H1 (cell line): ENCODE results near the gene NADSYN1. TPM values are rescaled to one million over a fixed set of nuclear protein-coding genes. Genes with fewer than 3 reads are reported as not detected.

ENCODE experiments used
- CTCF ChIA-PET: fragments of 300-600 bp; sonication (Branson Sonifier 250); formaldehyde crosslinking; loops from one replicate; lab custom pipeline; 2021; ENCODE audit not compliant: partially characterized antibody; lab: Charles Lee
- POLR2A ChIA-PET: fragments of 300-600 bp; sonication (Branson Sonifier 250); formaldehyde crosslinking; loops from one replicate; lab custom pipeline; 2021; ENCODE audit warnings: inconsistent platforms; ENCODE audit not compliant: partially characterized antibody; lab: Charles Lee
- DNase-seq, 2 experiments: peaks; one replicate each; pipeline versions ENCODE4 v3.0.0 to v3.0.0-alpha.2; 2010 to 2022; ENCODE audit warnings: low spot score in 2 of 2, low read depth in 1 of 2, mixed read lengths in 1 of 2
- FAIRE-seq: peaks from 2 replicates; lab custom pipeline; 2011; peaks lifted over from hg19 to GRCh38; lab: Jason Lieb, UNC
- H2AFZ ChIP-seq: 2 replicates; pipeline ENCODE4 v1.8.1; 2012; ENCODE audit warnings: low read length, inconsistent platforms
- H2AK5ac ChIP-seq: 2 replicates; pipeline ENCODE4 v1.6.1; 2013; ENCODE audit warnings: low read depth, low read length
- H2BK120ac ChIP-seq: replicated peaks from 2 replicates; pipeline ENCODE3; 2013; ENCODE audit warnings: low read depth, low read length, inconsistent platforms
- H2BK12ac ChIP-seq: 2 replicates; pipeline ENCODE4 v1.6.1; 2013; ENCODE audit warnings: low read depth, low read length
- H2BK15ac ChIP-seq: 2 replicates; pipeline ENCODE4 v1.6.1; 2013; ENCODE audit warnings: low read length
- H2BK20ac ChIP-seq: 2 replicates; pipeline ENCODE4 v1.6.1; 2013; ENCODE audit warnings: low read length
- H2BK5ac ChIP-seq: 2 replicates; pipeline ENCODE4 v1.6.1; 2013; ENCODE audit warnings: low read depth, low read length
- H3K14ac ChIP-seq: 2 replicates; pipeline ENCODE4 v1.6.1; 2013; ENCODE audit warnings: inconsistent platforms; ENCODE audit not compliant: insufficient read length
- H3K18ac ChIP-seq: 2 replicates; pipeline ENCODE4 v1.6.1; 2013; ENCODE audit warnings: low read length; ENCODE audit errors: extremely low read depth
- H3K23ac ChIP-seq: 2 replicates; pipeline ENCODE4 v1.6.1; 2013; ENCODE audit warnings: inconsistent platforms; ENCODE audit not compliant: insufficient read length
- H3K23me2 ChIP-seq: 2 replicates; pipeline ENCODE4 v1.6.1; 2013; ENCODE audit warnings: low read depth, low read length
- H3K27ac ChIP-seq: 2 replicates; pipeline ENCODE4 v1.6.1; 2011; ENCODE audit warnings: low read depth, low read length, inconsistent platforms
- H3K27me3 ChIP-seq, 4 experiments: replicated peaks in 1 of 4; 1 replicate in 1 of 4; 2 replicates in 3 of 4; pipeline versions ENCODE4 v1.6.1 to v1.8.1; 2011 to 2013; ENCODE audit warnings: low read length in 3 of 4, mild to moderate bottlenecking in 3 of 4, inconsistent platforms in 2 of 4, mixed read lengths in 2 of 4, moderate library complexity in 1 of 4; ENCODE audit not compliant: control insufficient read depth in 3 of 4, insufficient read depth in 3 of 4; ENCODE audit errors: extremely low read depth in 1 of 4
- H3K36me3 ChIP-seq, 4 experiments: 2 replicates each; pipeline versions ENCODE4 v1.6.1 to v1.8.1; 2011 to 2013; ENCODE audit warnings: mild to moderate bottlenecking in 4 of 4, low read length in 3 of 4, moderate library complexity in 2 of 4, control low read depth in 1 of 4, inconsistent platforms in 1 of 4; ENCODE audit not compliant: insufficient read depth in 4 of 4, control insufficient read depth in 2 of 4
- H3K4ac ChIP-seq: replicated peaks from 2 replicates; pipeline ENCODE3; 2013; ENCODE audit warnings: low read length, low read depth, mixed read lengths, inconsistent platforms; ENCODE audit not compliant: insufficient read length
- H3K4me1 ChIP-seq, 4 experiments: replicated peaks in 1 of 4; 1 replicate in 1 of 4; 2 replicates in 3 of 4; pipeline versions ENCODE4 v1.6.1 to v1.8.1; 2011 to 2013; ENCODE audit warnings: low read length in 3 of 4, inconsistent platforms in 2 of 4, mixed read lengths in 1 of 4; ENCODE audit not compliant: insufficient read depth in 4 of 4, control insufficient read depth in 3 of 4
- H3K4me2 ChIP-seq, 2 experiments: 2 replicates each; pipeline versions ENCODE4 v1.6.1 to v1.8.1; 2011 to 2013; ENCODE audit warnings: low read depth in 2 of 2, low read length in 2 of 2, control low read depth in 1 of 2, inconsistent platforms in 1 of 2, mild to moderate bottlenecking in 1 of 2; ENCODE audit not compliant: insufficient read depth in 1 of 2
- H3K4me3 ChIP-seq, 4 experiments: fragments of 200-600, 300-600 bp in 1 of 4; sonication (generic), shearing (Covaris generic), sonication (Bioruptor Twin) in 1 of 4; 2 replicates each; pipeline versions ENCODE4 v1.5.1 to v1.8.1; 2011 to 2016; ENCODE audit warnings: low read length in 4 of 4, low read depth in 3 of 4, control low read depth in 2 of 4, inconsistent platforms in 2 of 4, mild to moderate bottlenecking in 2 of 4, mixed read lengths in 1 of 4, moderate library complexity in 1 of 4; ENCODE audit not compliant: insufficient read depth in 2 of 4; ENCODE audit errors: extremely low read depth in 1 of 4
- H3K56ac ChIP-seq: replicated peaks from 2 replicates; pipeline ENCODE3; 2013; ENCODE audit warnings: low read depth, mild to moderate bottlenecking, mixed read lengths, low read length, inconsistent platforms; ENCODE audit not compliant: insufficient read length
- H3K79me1 ChIP-seq: 2 replicates; pipeline ENCODE4 v1.6.1; 2013; ENCODE audit warnings: low read depth, low read length, control low read depth
- H3K79me2 ChIP-seq, 2 experiments: 2 replicates each; pipeline versions ENCODE4 v1.6.1 to v1.8.1; 2012 to 2013; ENCODE audit warnings: low read length in 2 of 2, mild to moderate bottlenecking in 2 of 2, inconsistent platforms in 1 of 2; ENCODE audit not compliant: insufficient read depth in 2 of 2, control insufficient read depth in 1 of 2
- H3K9ac ChIP-seq, 4 experiments: replicated peaks in 1 of 4; 1 replicate in 1 of 4; 2 replicates in 3 of 4; pipeline versions ENCODE4 v1.6.1 to v1.8.1; 2011 to 2013; ENCODE audit warnings: low read depth in 3 of 4, low read length in 3 of 4, control low read depth in 2 of 4, mild to moderate bottlenecking in 2 of 4, moderate library complexity in 2 of 4, inconsistent platforms in 1 of 4; ENCODE audit errors: extremely low read depth in 1 of 4
- H3K9me3 ChIP-seq, 2 experiments: 2 replicates each; pipeline versions ENCODE4 v1.6.1 to v1.8.1; 2012 to 2013; ENCODE audit warnings: mild to moderate bottlenecking in 2 of 2, moderate library complexity in 2 of 2, control low read depth in 1 of 2, inconsistent platforms in 1 of 2, low read depth in 1 of 2, low read length in 1 of 2, mixed read lengths in 1 of 2; ENCODE audit not compliant: insufficient read depth in 2 of 2
- H4K20me1 ChIP-seq, 2 experiments: replicated peaks in 1 of 2; 2 replicates each; pipeline versions ENCODE3 to v1.8.1; 2011 to 2013; ENCODE audit warnings: inconsistent platforms in 2 of 2, low read length in 2 of 2, mild to moderate bottlenecking in 1 of 2; ENCODE audit not compliant: insufficient read depth in 2 of 2, control insufficient read depth in 1 of 2
- H4K5ac ChIP-seq: 2 replicates; pipeline ENCODE4 v1.6.1; 2013; ENCODE audit warnings: low read length, low read depth, mixed read lengths, inconsistent platforms; ENCODE audit not compliant: insufficient read length
- H4K8ac ChIP-seq: 2 replicates; pipeline ENCODE4 v1.8.0; 2013; ENCODE audit warnings: mild to moderate bottlenecking, moderate library complexity, low read length, inconsistent platforms; ENCODE audit not compliant: insufficient read depth; ENCODE audit errors: extremely low read depth
- H4K91ac ChIP-seq: replicated peaks from 2 replicates; pipeline ENCODE3; 2013; ENCODE audit warnings: low read length, mixed read lengths, inconsistent platforms; ENCODE audit not compliant: insufficient read length
- BCL11A ChIP-seq, 2 experiments: IDR thresholded peaks; one replicate each; pipeline ENCODE4 v1.6.1; 2011; ENCODE audit warnings: low read depth in 2 of 2, low read length in 2 of 2, mild to moderate bottlenecking in 2 of 2
- CBX5 ChIP-seq: fragments of 300-800, 300-1000 bp; sonication (generic); IDR thresholded peaks from 2 replicates; pipeline ENCODE4 v1.7.1; 2016; ENCODE audit warnings: antibody characterized with exemption, low read length, low read depth
- CHD1 ChIP-seq: IDR thresholded peaks from 2 replicates; pipeline ENCODE4 v1.6.1; 2012; ENCODE audit warnings: low read depth, low read length, improper control_type of control experiment
- MAFK ChIP-seq: IDR thresholded peaks from 2 replicates; pipeline ENCODE4 v1.6.1; 2012; ENCODE audit warnings: low read depth, mild to moderate bottlenecking, improper control_type of control experiment, low read length
- SP4 ChIP-seq: IDR thresholded peaks from 2 replicates; pipeline ENCODE4 v1.6.1; 2012; ENCODE audit warnings: low read length, inconsistent platforms
- SRF ChIP-seq: IDR thresholded peaks from 2 replicates; pipeline ENCODE4 v1.6.1; 2011; ENCODE audit warnings: mild to moderate bottlenecking, low read depth, low read length, moderate library complexity
- TAF1 ChIP-seq: IDR thresholded peaks from 2 replicates; pipeline ENCODE4 v1.6.1; 2011; ENCODE audit warnings: mild to moderate bottlenecking, low read depth, low read length
- WGBS, 2 experiments: shearing (Covaris generic) in 1 of 2; methylation state at CpG; one replicate each; pipeline versions ENCODE4 v1.1.6 to v1.1.7; 2013 to 2015; ENCODE audit warnings: low lambda C conversion rate in 2 of 2, mixed read lengths in 2 of 2, inconsistent platforms in 1 of 2, low coverage in 1 of 2, missing lambda C conversion rate in 1 of 2; ENCODE audit not compliant: insufficient replicate concordance in 2 of 2, insufficient coverage in 1 of 2, insufficient read length in 1 of 2; ENCODE audit errors: extremely low coverage in 1 of 2, missing lambda C conversion rate in 1 of 2; 5-methylcytosine and 5-hydroxymethylcytosine counted together
- polyA plus RNA-seq, 7 experiments: library from polyadenylated mRNA; depleted of rRNA in 3 of 7; stranded (reverse) in 5 of 7; unstranded in 2 of 7; fragments of >200 nt in 5 of 7; fragments of 200-250 nt in 2 of 7; gene quantifications; 1 replicate in 5 of 7; 2 replicates in 1 of 7; 4 replicates in 1 of 7; pipeline versions ENCODE4 v1.2.1 to v1.2.3, GENCODE V29; 2011 to 2013; ENCODE audit warnings: missing spikeins in 2 of 7, mixed read lengths in 2 of 7
- total RNA-seq: library from RNA; stranded (reverse); fragmentation: NEBNext Ultra II Directional; extraction: Animal tissue kit (Norgen Biotek cat#: 25700); gene quantifications from 2 replicates; pipeline ENCODE4 v1.2.1, GENCODE V29; 2021
- TF ChIP-seq, protein P1 (sequence below): IDR thresholded peaks from 2 replicates; pipeline ENCODE4 v1.6.1; 2012; ENCODE audit warnings: low read length, inconsistent platforms
- TF ChIP-seq, protein P2 (sequence below): IDR thresholded peaks from 2 replicates; pipeline ENCODE4 v1.6.1; 2011; ENCODE audit warnings: low read depth, mild to moderate bottlenecking, low read length; ENCODE audit not compliant: insufficient read depth

The NADSYN1 gene
- total and polyA plus RNA-seq, 2 of the 8 experiments (the other 6 are each of a cell fraction or from before 2014, with no cell fraction given), result 38.3 to 38.6 TPM

DNA sequence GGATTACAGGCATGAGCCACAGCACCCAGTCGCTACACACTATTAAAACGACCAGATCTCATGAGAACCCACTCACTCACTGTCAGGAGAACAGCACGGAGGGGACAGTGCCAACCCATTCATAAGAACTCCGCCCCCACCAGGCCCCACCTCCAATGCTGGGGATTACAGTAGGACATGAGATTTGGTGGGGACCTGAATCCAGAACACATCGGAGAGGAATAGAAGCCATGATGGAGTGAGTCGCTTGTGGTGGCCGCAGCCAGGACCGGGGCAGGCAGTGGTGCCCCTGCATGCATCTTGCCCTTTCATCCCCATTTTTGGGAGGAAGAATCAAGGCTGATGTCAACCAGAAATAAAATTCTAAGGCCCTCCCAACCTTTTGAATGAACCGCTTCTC is 8.7 kb downstream of the NADSYN1 start:
- FAIRE-seq, result no peak

More for the DNA sequence above, 8.7 kb downstream of the NADSYN1 start:
- Histone ChIP-seq H2AK5ac (no peak overlapping the region), H3K56ac (no peak overlapping the region), H2BK120ac (no peak overlapping the region), H4K5ac (no peak overlapping the region), H3K36me3 (peaks cover 4 to 14% (median 10%) of the 10 kb centered on the region in 4 experiments; a peak in 6 of 8 replicates), H2BK5ac (no peak overlapping the region), H3K27me3 (no peaks in the 10 kb centered on the region), H2BK15ac (no peak overlapping the region), H3K23ac (no peak overlapping the region), H2BK12ac (no peak overlapping the region), H3K9ac (no peak overlapping the region), H3K14ac (no peak overlapping the region), H3K9me3 (no peaks in the 10 kb centered on the region), H4K91ac (no peak overlapping the region), H3K27ac (no peak overlapping the region), H2AFZ (no peak overlapping the region), H4K20me1 (peaks cover 3 to 11% of the 10 kb centered on the region in 2 experiments), H3K79me2 (no peaks in the 10 kb centered on the region), H3K4me2 (no peak overlapping the region), H3K4me3 (no peak overlapping the region), H4K8ac (no peak overlapping the region), H2BK20ac (no peak overlapping the region), H3K4ac (no peak overlapping the region), H3K18ac (no peak overlapping the region), H3K4me1 (peaks cover 0 to 3% (median 0%) of the 10 kb centered on the region in 4 experiments; a peak in 1 of 7 replicates), H3K23me2 (no peaks in the 10 kb centered on the region), H3K79me1 (no peaks in the 10 kb centered on the region)
- ChIA-PET POLR2A (no interaction called here), CTCF (no interaction called here)
- 82% methylated on average over 9 of the region's 9 CpGs; no CpG with 5 or more reads in 1 of the 2 experiments for WGBS, 2 experiments
- TF ChIP-seq MAFK (no peak), SP4 (no peak), SRF (no peak), CBX5 (no peak), TAF1 (no peak), CHD1 (no peak), BCL11A (IDR thresholded peaks at IDR 0.05; ENCODE audit: low read depth in 2 of 2, low read length in 2 of 2) (no peak)
- TF ChIP-seq, protein P1, sequence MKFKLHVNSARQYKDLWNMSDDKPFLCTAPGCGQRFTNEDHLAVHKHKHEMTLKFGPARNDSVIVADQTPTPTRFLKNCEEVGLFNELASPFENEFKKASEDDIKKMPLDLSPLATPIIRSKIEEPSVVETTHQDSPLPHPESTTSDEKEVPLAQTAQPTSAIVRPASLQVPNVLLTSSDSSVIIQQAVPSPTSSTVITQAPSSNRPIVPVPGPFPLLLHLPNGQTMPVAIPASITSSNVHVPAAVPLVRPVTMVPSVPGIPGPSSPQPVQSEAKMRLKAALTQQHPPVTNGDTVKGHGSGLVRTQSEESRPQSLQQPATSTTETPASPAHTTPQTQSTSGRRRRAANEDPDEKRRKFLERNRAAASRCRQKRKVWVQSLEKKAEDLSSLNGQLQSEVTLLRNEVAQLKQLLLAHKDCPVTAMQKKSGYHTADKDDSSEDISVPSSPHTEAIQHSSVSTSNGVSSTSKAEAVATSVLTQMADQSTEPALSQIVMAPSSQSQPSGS, result no peak
- TF ChIP-seq, protein P2, sequence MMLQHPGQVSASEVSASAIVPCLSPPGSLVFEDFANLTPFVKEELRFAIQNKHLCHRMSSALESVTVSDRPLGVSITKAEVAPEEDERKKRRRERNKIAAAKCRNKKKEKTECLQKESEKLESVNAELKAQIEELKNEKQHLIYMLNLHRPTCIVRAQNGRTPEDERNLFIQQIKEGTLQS, result no peak
- no peak for DNase-seq
